GM12878 (cell line): ENCODE measurements around the gene SIM2. TPM values are rescaled to one million over a fixed set of nuclear protein-coding genes. Genes with fewer than 3 reads are reported as not detected.

Source experiments
- ATAC-seq: fragments of 200-7000 bp; cut with Tn5 transposase; 3 replicates; pipeline ENCODE4 v1.9.1; 2020; ENCODE audit warnings: mild to moderate bottlenecking, moderate library complexity
- BruUV-seq: library from RNA; stranded (reverse); fragments of 400-500 nt; replicated peaks from 2 replicates; lab custom pipeline; 2021; lab: Mats Ljungman, UMichigan
- CTCF ChIA-PET: fragments of 300-600 bp; sonication (Branson Sonifier 250); formaldehyde crosslinking; extraction: SDS; loops from one replicate; lab custom pipeline; 2021; ENCODE audit warnings: inconsistent platforms; lab: Yijun Ruan, JAX
- POLR2A ChIA-PET: fragments of 350-600 bp; formaldehyde crosslinking; extraction: SDS; loops from one replicate; lab custom pipeline; 2021; ENCODE audit warnings: inconsistent platforms; lab: Charles Lee
- RAD21 ChIA-PET: fragments of 300-600 bp; sonication (Branson Sonifier 250); formaldehyde crosslinking; loops from one replicate; lab custom pipeline; 2023; ENCODE audit warnings: antibody characterized with exemption; ENCODE audit not compliant: unreplicated experiment; lab: Charles Lee
- SMC1A ChIA-PET: fragments of 300-600 bp; sonication (Branson Sonifier 250); formaldehyde crosslinking; loops from one replicate; lab custom pipeline; 2023; ENCODE audit not compliant: unreplicated experiment, uncharacterized antibody; lab: Charles Lee
- DNase-seq: peaks from one replicate; pipeline ENCODE4 v3.0.0-alpha.2; 2011; ENCODE audit warnings: low read depth, low spot score
- FAIRE-seq: peaks from 3 replicates; lab custom pipeline; 2011; peaks lifted over from hg19 to GRCh38; lab: Jason Lieb, UNC
- H2AFZ ChIP-seq: 2 replicates; pipeline ENCODE4 v1.6.0; 2011; ENCODE audit warnings: low read depth, low read length, control low read depth; ENCODE audit not compliant: control insufficient read depth
- H3K27ac ChIP-seq: 2 replicates; pipeline ENCODE4 v1.5.1; 2011; ENCODE audit warnings: control low read depth; ENCODE audit not compliant: control insufficient read depth, insufficient read depth
- H3K27me3 ChIP-seq, 2 experiments: replicated peaks in 1 of 2; 2 replicates each; pipeline versions ENCODE4 v1.6.0 to v1.6.1; 2011; ENCODE audit warnings: low read length in 1 of 2; ENCODE audit not compliant: control insufficient read depth in 2 of 2, insufficient read depth in 2 of 2
- H3K36me3 ChIP-seq, 2 experiments: 2 replicates each; pipeline ENCODE4 v1.5.1; 2011; ENCODE audit warnings: low read length in 1 of 2; ENCODE audit not compliant: control insufficient read depth in 2 of 2, insufficient read depth in 2 of 2
- H3K4me1 ChIP-seq: 2 replicates; pipeline ENCODE4 v1.6.1; 2011; ENCODE audit warnings: mild to moderate bottlenecking, low read length, moderate library complexity, mixed read lengths; ENCODE audit not compliant: control insufficient read depth, insufficient read depth
- H3K4me2 ChIP-seq: 2 replicates; pipeline ENCODE4 v1.6.0; 2011; ENCODE audit warnings: control low read depth; ENCODE audit not compliant: control insufficient read depth, insufficient read depth
- H3K4me3 ChIP-seq: fragments of 200-600 bp; sonication (generic); 2 replicates; pipeline ENCODE4 v1.5.1; 2016
- H3K79me2 ChIP-seq: 2 replicates; pipeline ENCODE4 v1.6.0; 2011; ENCODE audit warnings: low read length; ENCODE audit not compliant: control insufficient read depth, insufficient read depth
- H3K9ac ChIP-seq: 2 replicates; pipeline ENCODE4 v1.8.0; 2011; ENCODE audit warnings: low read length, control low read depth, mixed read lengths; ENCODE audit not compliant: control insufficient read depth, insufficient read depth
- H3K9me3 ChIP-seq: replicated peaks from 3 replicates; pipeline ENCODE4 v1.5.1; 2011; ENCODE audit warnings: mild to moderate bottlenecking, low read length; ENCODE audit not compliant: control insufficient read depth, insufficient read depth
- H4K20me1 ChIP-seq: 2 replicates; pipeline ENCODE4 v1.6.0; 2011; ENCODE audit not compliant: control insufficient read depth, insufficient read depth
- FOXK2 ChIP-seq: fragments of 450-650 bp; IDR thresholded peaks from 2 replicates; pipeline ENCODE4 v1.6.1; 2017; ENCODE audit warnings: mild to moderate bottlenecking, moderate library complexity
- HDAC2 ChIP-seq: fragments of 200-600 bp; sonication (generic); IDR thresholded peaks from 2 replicates; pipeline ENCODE4 v1.6.1; 2017
- KAT2A ChIP-seq: conservative IDR thresholded peaks from 2 replicates; pipeline ENCODE4 v1.6.1; 2011; ENCODE audit warnings: low read depth, low read length; ENCODE audit not compliant: control insufficient read depth
- KDM1A ChIP-seq: fragments of 200-600 bp; sonication (generic); IDR thresholded peaks from 2 replicates; pipeline ENCODE4 v1.6.1; 2016; ENCODE audit warnings: borderline replicate concordance
- KLF5 ChIP-seq: fragments of 450-650 bp; IDR thresholded peaks from 2 replicates; pipeline ENCODE4 v1.6.1; 2014; ENCODE audit warnings: mild to moderate bottlenecking; ENCODE audit not compliant: partially characterized antibody
- NR2C2 ChIP-seq: IDR thresholded peaks from 2 replicates; pipeline ENCODE4 v1.6.1; 2011; ENCODE audit warnings: borderline replicate concordance, low read depth; ENCODE audit not compliant: control insufficient read depth, insufficient read length
- RUNX3 ChIP-seq: IDR thresholded peaks from 2 replicates; pipeline ENCODE4 v1.6.1; 2012; ENCODE audit warnings: low read length, inconsistent platforms
- SIX5 ChIP-seq: IDR thresholded peaks from 2 replicates; pipeline ENCODE4 v1.6.1; 2011; ENCODE audit warnings: mild to moderate bottlenecking, low read depth, low read length, moderate library complexity; ENCODE audit not compliant: severe bottlenecking
- TCF7 ChIP-seq: IDR thresholded peaks from 2 replicates; pipeline ENCODE4 v1.6.1; 2014; ENCODE audit warnings: antibody characterized with exemption, borderline replicate concordance
- WGBS: methylation state at CpG from one replicate; pipeline ENCODE4 v1.1.6; 2016; ENCODE audit warnings: low lambda C conversion rate; ENCODE audit not compliant: insufficient replicate concordance, insufficient coverage; ENCODE audit errors: missing lambda C conversion rate; 5-methylcytosine and 5-hydroxymethylcytosine counted together
- in situ Hi-C: fragments of 300-500 bp; cut with MboI; formaldehyde crosslinking; loops from 9 replicates; pipeline ENCODE4 v1.14.3; 2018; ENCODE audit warnings: mixed read lengths
- intact Hi-C: fragments of 100-400 bp; cut with micrococcal nuclease; formaldehyde crosslinking; loops from one replicate; pipeline ENCODE4 v1.14.2; 2022; ENCODE audit not compliant: unreplicated experiment
- polyA plus RNA-seq, 11 experiments: library from polyadenylated mRNA; depleted of rRNA in 4 of 11; unstranded in 6 of 11; stranded (reverse) in 5 of 11; fragments of >200 nt; fragmentation: Nextera tagmentation in 4 of 11; fragmentation: Illumina TruSeq in 1 of 11; extraction: Ambion mirVana in 4 of 11; extraction: Trizol in 1 of 11; gene quantifications; 1 replicate in 1 of 11; 2 replicates in 10 of 11; pipeline versions ENCODE4 v1.2.1 to v1.2.3, GENCODE V29; 2011 to 2016; ENCODE audit warnings: inconsistent platforms in 2 of 11, missing spikeins in 2 of 11, low read depth in 1 of 11
- total RNA-seq, 4 experiments: library from RNA; depleted of rRNA in 3 of 4; stranded (reverse); fragments of >200 nt in 3 of 4; fragmentation: Illumina TruSeq in 1 of 4; extraction: Trizol in 1 of 4; gene quantifications; 2 replicates each; pipeline versions ENCODE4 v1.2.1 to v1.2.3, GENCODE V29; 2013 to 2021
- TF ChIP-seq, protein P1 (sequence below): fragments of 450-650 bp; formaldehyde crosslinking; IDR thresholded peaks from 2 replicates; pipeline ENCODE4 v1.4.0; 2020; ENCODE audit warnings: mild to moderate bottlenecking, moderate library complexity

SIM2 gene
- total and polyA plus RNA-seq, 10 of the 15 experiments (the other 5 are each of a cell fraction or from before 2014, with no cell fraction given): 0.02 to 0.15 (median 0.05) TPM; not detected in 7

DNA sequence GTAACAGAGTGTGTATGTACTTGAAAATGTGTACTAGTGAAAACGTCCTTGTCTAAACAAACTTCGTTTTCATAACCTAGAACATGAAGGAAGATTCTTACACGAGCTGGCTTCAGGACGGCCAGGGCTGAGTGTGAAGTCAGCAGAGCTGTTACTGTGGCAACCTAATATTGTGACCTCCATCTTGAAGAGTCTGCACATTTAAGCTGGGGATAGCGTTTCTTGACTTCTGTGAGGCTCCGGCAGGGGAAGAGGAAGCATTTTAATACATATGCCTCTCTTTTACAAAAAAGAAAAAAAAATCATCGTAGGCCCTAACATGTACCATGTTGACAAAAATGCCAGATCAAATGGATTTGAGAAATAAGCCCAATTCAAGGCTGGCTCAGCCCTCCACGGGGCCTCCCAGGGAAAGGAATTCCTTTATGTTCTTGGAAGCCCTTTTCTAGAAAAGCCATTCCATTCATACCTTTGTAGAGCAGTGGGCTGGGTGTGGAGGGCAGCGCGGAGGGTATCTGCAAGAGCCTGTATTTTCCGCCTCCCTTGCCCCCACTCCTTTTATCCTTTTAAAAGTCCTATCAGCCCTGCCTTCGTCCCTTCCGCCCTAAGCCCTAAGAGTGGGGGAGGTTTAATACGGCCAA lies 51.1 kb downstream of the SIM2 start:
- Histone ChIP-seq H3K4me1 (no peaks in the 10 kb centered on the region), H2AFZ (no peak overlapping the region), H3K36me3 (no peaks in the 10 kb centered on the region), H3K27me3 (peaks cover 7 to 8% of the 10 kb centered on the region in 2 experiments), H3K4me3 (no peak overlapping the region)
- POLR2A ChIA-PET: no interaction called here
- ATAC-seq: no peak
- intact Hi-C loops: no loop called here
- TF ChIP-seq KDM1A: no peak
- TF ChIP-seq NR2C2: no peak
- no peak for TF ChIP-seq KAT2A
- no peak for TF ChIP-seq FOXK2
- TF ChIP-seq RUNX3: no peak
- no peak for TF ChIP-seq TCF7
- TF ChIP-seq, protein P1, sequence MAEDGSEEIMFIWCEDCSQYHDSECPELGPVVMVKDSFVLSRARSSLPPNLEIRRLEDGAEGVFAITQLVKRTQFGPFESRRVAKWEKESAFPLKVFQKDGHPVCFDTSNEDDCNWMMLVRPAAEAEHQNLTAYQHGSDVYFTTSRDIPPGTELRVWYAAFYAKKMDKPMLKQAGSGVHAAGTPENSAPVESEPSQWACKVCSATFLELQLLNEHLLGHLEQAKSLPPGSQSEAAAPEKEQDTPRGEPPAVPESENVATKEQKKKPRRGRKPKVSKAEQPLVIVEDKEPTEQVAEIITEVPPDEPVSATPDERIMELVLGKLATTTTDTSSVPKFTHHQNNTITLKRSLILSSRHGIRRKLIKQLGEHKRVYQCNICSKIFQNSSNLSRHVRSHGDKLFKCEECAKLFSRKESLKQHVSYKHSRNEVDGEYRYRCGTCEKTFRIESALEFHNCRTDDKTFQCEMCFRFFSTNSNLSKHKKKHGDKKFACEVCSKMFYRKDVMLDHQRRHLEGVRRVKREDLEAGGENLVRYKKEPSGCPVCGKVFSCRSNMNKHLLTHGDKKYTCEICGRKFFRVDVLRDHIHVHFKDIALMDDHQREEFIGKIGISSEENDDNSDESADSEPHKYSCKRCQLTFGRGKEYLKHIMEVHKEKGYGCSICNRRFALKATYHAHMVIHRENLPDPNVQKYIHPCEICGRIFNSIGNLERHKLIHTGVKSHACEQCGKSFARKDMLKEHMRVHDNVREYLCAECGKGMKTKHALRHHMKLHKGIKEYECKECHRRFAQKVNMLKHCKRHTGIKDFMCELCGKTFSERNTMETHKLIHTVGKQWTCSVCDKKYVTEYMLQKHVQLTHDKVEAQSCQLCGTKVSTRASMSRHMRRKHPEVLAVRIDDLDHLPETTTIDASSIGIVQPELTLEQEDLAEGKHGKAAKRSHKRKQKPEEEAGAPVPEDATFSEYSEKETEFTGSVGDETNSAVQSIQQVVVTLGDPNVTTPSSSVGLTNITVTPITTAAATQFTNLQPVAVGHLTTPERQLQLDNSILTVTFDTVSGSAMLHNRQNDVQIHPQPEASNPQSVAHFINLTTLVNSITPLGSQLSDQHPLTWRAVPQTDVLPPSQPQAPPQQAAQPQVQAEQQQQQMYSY: no peak
- TF ChIP-seq HDAC2: no peak
- TF ChIP-seq SIX5: no peak
- no peak for TF ChIP-seq KLF5
- TF ChIP-seq, all 136 proteins: peak for 0
- no TSS peak for BruUV-seq
- no peaks in the 10 kb centered on the region for H4K20me1 ChIP-seq
- 66% methylated on average over 14 of the region's 14 CpGs for WGBS
- FAIRE-seq: no peak
- H3K9me3 ChIP-seq: no peaks in the 10 kb centered on the region
- no peaks in the 10 kb centered on the region for H3K79me2 ChIP-seq
- RAD21 ChIA-PET: interaction anchor here (0.6 kb wide), 1 partner anchor 367 kb away, joined by 5 read pairs; no protein-coding TSS in a partner anchor
- H3K27ac ChIP-seq: no peak overlapping the region
- SMC1A ChIA-PET: no interaction called here
- DNase-seq: no peak
- in situ Hi-C loops: no loop called here
- no peak overlapping the region for H3K4me2 ChIP-seq
- no peak overlapping the region for H3K9ac ChIP-seq
- CTCF ChIA-PET: interaction anchor here (0.8 kb wide), 1 partner anchor 11 kb away, joined by 3 read pairs; no protein-coding TSS in a partner anchor
